SK-N-SH treated with all-trans-retinoic acid at 6 μM for 48 hours (cell line): ENCODE results near the gene AIP.

Source experiments
- ATAC-seq: fragments of 200-7000 bp; cut with Tn5 transposase; 3 replicates; pipeline ENCODE4 v1.9.1; 2020; ENCODE audit warnings: mild to moderate bottlenecking, moderate library complexity
- ARNTL ChIP-seq: fragments of 450-650 bp; formaldehyde crosslinking; IDR thresholded peaks from 2 replicates; pipeline ENCODE4 v1.5.0; 2020; ENCODE audit warnings: low read depth, mild to moderate bottlenecking, moderate library complexity, borderline replicate concordance
- BACH2 ChIP-seq: fragments of 250-450 bp; sonication (Bioruptor Pico); IDR thresholded peaks from 2 replicates; pipeline ENCODE4 v1.9.0; 2021; ENCODE audit warnings: mild to moderate bottlenecking, borderline replicate concordance
- CREB5 ChIP-seq: fragments of 250-450 bp; sonication (Bioruptor Pico); IDR thresholded peaks from 2 replicates; pipeline ENCODE4 v1.5.1; 2020; ENCODE audit warnings: low read depth, mild to moderate bottlenecking, moderate library complexity
- CSRNP3 ChIP-seq: fragments of 250-450 bp; sonication (Bioruptor Pico); IDR thresholded peaks from 2 replicates; pipeline ENCODE4 v1.5.1; 2021; ENCODE audit warnings: mild to moderate bottlenecking, moderate library complexity
- ESRRG ChIP-seq: fragments of 250-450 bp; sonication (Bioruptor Pico); IDR thresholded peaks from 2 replicates; pipeline ENCODE4 v1.6.1; 2021; ENCODE audit warnings: mild to moderate bottlenecking
- GLIS3 ChIP-seq: fragments of 250-450 bp; sonication (Bioruptor Pico); IDR thresholded peaks from 2 replicates; pipeline ENCODE4 v1.5.0; 2020; ENCODE audit warnings: mild to moderate bottlenecking, moderate library complexity
- ISL1 ChIP-seq: fragments of 250-450 bp; sonication (Bioruptor Pico); IDR thresholded peaks from 2 replicates; pipeline ENCODE4 v2.1.2; 2022; ENCODE audit warnings: mild to moderate bottlenecking, moderate library complexity
- OSR1 ChIP-seq: fragments of 250-450 bp; sonication (Bioruptor Pico); IDR thresholded peaks from 2 replicates; pipeline ENCODE4 v1.8.0; 2022; ENCODE audit warnings: moderate library complexity, mild to moderate bottlenecking, inconsistent platforms
- PATZ1 ChIP-seq: fragments of 250-450 bp; sonication (Bioruptor Pico); IDR thresholded peaks from 2 replicates; pipeline ENCODE4 v1.8.0; 2020; ENCODE audit warnings: mild to moderate bottlenecking, moderate library complexity, borderline replicate concordance
- PPARA ChIP-seq: fragments of 250-450 bp; sonication (Bioruptor Pico); IDR thresholded peaks from 2 replicates; pipeline ENCODE4 v1.5.0; 2020; ENCODE audit warnings: mild to moderate bottlenecking, borderline replicate concordance
- RARB ChIP-seq: fragments of 250-450 bp; sonication (Bioruptor Pico); IDR thresholded peaks from 2 replicates; pipeline ENCODE4 v1.8.0; 2021; ENCODE audit warnings: mild to moderate bottlenecking, moderate library complexity
- SNAI2 ChIP-seq: fragments of 250-450 bp; sonication (Bioruptor Pico); IDR thresholded peaks from 2 replicates; pipeline ENCODE4 v1.5.0; 2020; ENCODE audit warnings: mild to moderate bottlenecking, moderate library complexity
- TCF4 ChIP-seq: fragments of 250-450 bp; sonication (Bioruptor Pico); IDR thresholded peaks from 2 replicates; pipeline ENCODE4 v1.8.0; 2021; ENCODE audit warnings: mild to moderate bottlenecking, moderate library complexity, borderline replicate concordance
- TOX ChIP-seq: fragments of 250-450 bp; sonication (Bioruptor Pico); IDR thresholded peaks from 2 replicates; pipeline ENCODE4 v1.8.0; 2021; ENCODE audit warnings: mild to moderate bottlenecking, moderate library complexity, borderline replicate concordance
- TSHZ2 ChIP-seq: fragments of 250-450 bp; sonication (Bioruptor Pico); IDR thresholded peaks from 2 replicates; pipeline ENCODE4 v1.5.0; 2020; ENCODE audit warnings: mild to moderate bottlenecking, moderate library complexity
- ZC3H10 ChIP-seq: fragments of 250-450 bp; sonication (Bioruptor Pico); IDR thresholded peaks from 2 replicates; pipeline ENCODE4 v1.5.1; 2021; ENCODE audit warnings: mild to moderate bottlenecking, moderate library complexity
- ZFP3 ChIP-seq: fragments of 250-450 bp; sonication (Bioruptor Pico); IDR thresholded peaks from 2 replicates; pipeline ENCODE4 v1.5.0; 2020; ENCODE audit warnings: mild to moderate bottlenecking, moderate library complexity
- ZFP30 ChIP-seq: fragments of 450-650 bp; formaldehyde crosslinking; IDR thresholded peaks from 2 replicates; pipeline ENCODE4 v1.5.0; 2022; ENCODE audit warnings: mild to moderate bottlenecking, moderate library complexity
- ZNF565 ChIP-seq: fragments of 450-650 bp; formaldehyde crosslinking; conservative IDR thresholded peaks from 2 replicates; pipeline ENCODE4 v1.5.0; 2020; ENCODE audit warnings: low read depth, mild to moderate bottlenecking, moderate library complexity
- ZNF70 ChIP-seq: fragments of 450-650 bp; formaldehyde crosslinking; IDR thresholded peaks from 2 replicates; pipeline ENCODE4 v1.5.0; 2020; ENCODE audit warnings: mild to moderate bottlenecking, moderate library complexity

Gene AIP

GRCh38 chr11:67466962-67467771, 15.7 kb upstream of the AIP start:
- no peak for TF ChIP-seq TCF4 (CRISPR knock-in tag)
- TF ChIP-seq ZNF70 (CRISPR knock-in tag) = no peak
- TF ChIP-seq BACH2 (CRISPR knock-in tag) = no peak
- no peak for TF ChIP-seq ZC3H10 (CRISPR knock-in tag)
- no peak for TF ChIP-seq CSRNP3 (CRISPR knock-in tag)
- ATAC-seq = no peak

DNA sequence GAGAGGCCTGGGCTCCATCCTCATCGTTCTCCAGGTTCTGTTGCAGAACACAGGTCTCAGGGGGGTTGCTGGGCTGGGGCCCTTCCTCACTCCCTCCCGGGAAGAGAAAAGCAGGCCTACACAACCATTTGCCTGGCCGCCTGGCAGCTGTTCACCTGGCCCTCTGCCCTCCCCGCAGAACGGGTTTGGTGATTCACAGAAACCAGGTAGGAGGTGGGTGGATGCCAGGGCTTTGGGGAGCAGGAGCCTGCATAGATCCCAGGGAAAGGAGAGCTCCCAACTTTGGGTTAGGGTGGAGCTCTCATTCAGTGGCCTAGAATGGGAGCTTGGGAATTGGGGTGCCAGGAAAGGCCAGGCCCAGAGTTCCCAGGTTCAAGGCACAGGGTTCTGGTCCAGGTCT, 14.8 kb upstream of the AIP start:
- no peak for ATAC-seq
- TF ChIP-seq SNAI2 (CRISPR knock-in tag) (no peak), OSR1 (CRISPR knock-in tag) (no peak), TOX (CRISPR knock-in tag) (no peak), ARNTL (CRISPR knock-in tag) (no peak), ZC3H10 (CRISPR knock-in tag) (no peak), PPARA (CRISPR knock-in tag) (no peak), ZFP30 (CRISPR knock-in tag) (no peak), ZNF70 (CRISPR knock-in tag) (no peak), ISL1 (no peak), ZNF565 (CRISPR knock-in tag) (no peak)

DNA sequence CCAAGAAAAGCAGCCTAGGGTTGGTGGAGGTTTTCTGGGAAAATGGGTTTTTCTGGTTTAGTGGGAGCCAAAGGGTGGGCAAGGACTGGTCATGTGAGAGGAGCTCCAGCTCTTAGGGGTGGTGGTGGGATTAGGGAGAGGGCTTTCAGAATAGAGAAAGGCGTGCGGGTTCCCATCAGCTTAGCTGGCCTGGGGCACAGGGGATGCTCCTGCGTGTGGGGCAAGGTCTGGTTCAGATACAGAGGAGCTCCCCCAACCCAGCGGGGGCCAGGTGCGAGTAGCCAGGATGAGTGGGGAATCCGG, 14.4 kb upstream of the AIP start:
- peak; percentile 9 for ATAC-seq
- no peak for TF ChIP-seq CSRNP3 (CRISPR knock-in tag)
- no peak for TF ChIP-seq TSHZ2 (CRISPR knock-in tag)
- no peak for TF ChIP-seq OSR1 (CRISPR knock-in tag)
- TF ChIP-seq CREB5 = no peak
- TF ChIP-seq TOX (CRISPR knock-in tag) = no peak
- no peak for TF ChIP-seq ESRRG (CRISPR knock-in tag)
- TF ChIP-seq ISL1 = no peak
- TF ChIP-seq ZNF70 (CRISPR knock-in tag) = no peak
- no peak for TF ChIP-seq PPARA (CRISPR knock-in tag)
- TF ChIP-seq ZNF565 (CRISPR knock-in tag) = no peak
- TF ChIP-seq ZFP3 (CRISPR knock-in tag) = no peak
- TF ChIP-seq RARB (CRISPR knock-in tag) = no peak
- no peak for TF ChIP-seq GLIS3 (CRISPR knock-in tag)

GRCh38 chr11:67468759-67469507, 13.9 kb upstream of the AIP start, which contains the start of gene TMEM134:
TSS of gene TMEM134 (minus strand) at chr11:67469251. CDS start at chr11:67469192, 59 bp downstream.
- ATAC-seq = peak; percentile 80
- TF ChIP-seq ZNF565 (CRISPR knock-in tag) = no peak
- TF ChIP-seq PATZ1 (CRISPR knock-in tag) = no peak
- TF ChIP-seq TSHZ2 (CRISPR knock-in tag) = no peak
- no peak for TF ChIP-seq RARB (CRISPR knock-in tag)
- TF ChIP-seq ZNF70 (CRISPR knock-in tag) = no peak
- no peak for TF ChIP-seq ISL1
- TF ChIP-seq CSRNP3 (CRISPR knock-in tag) = no peak
- TF ChIP-seq SNAI2 (CRISPR knock-in tag) = no peak
